Effector memory CD4-positive, alpha-beta T cell (primary cell): ENCODE data around the gene PDK1.

Experiments
- DNase-seq, 3 donors: peaks; one replicate each; pipeline ENCODE4 v3.0.0-alpha.2; 2020
- H3K27ac ChIP-seq: 2 replicates; pipeline ENCODE4 v1.7.0; 2013; ENCODE audit warnings: mild to moderate bottlenecking, low read length, moderate library complexity; ENCODE audit not compliant: insufficient read depth, poor library complexity, severe bottlenecking
- H3K27me3 ChIP-seq: replicated peaks from 2 replicates; pipeline ENCODE4 v1.7.0; 2013; ENCODE audit warnings: mild to moderate bottlenecking, low read length; ENCODE audit not compliant: insufficient read depth, control insufficient read depth, poor library complexity, severe bottlenecking
- H3K36me3 ChIP-seq: 2 replicates; pipeline ENCODE4 v1.7.0; 2013; ENCODE audit warnings: mild to moderate bottlenecking, low read length, moderate library complexity; ENCODE audit not compliant: control insufficient read depth, insufficient read depth
- H3K4me1 ChIP-seq: 2 replicates; pipeline ENCODE4 v1.7.0; 2013; ENCODE audit warnings: low read length, mild to moderate bottlenecking; ENCODE audit not compliant: control insufficient read depth, insufficient read depth, poor library complexity, severe bottlenecking
- H3K4me3 ChIP-seq: 2 replicates; pipeline ENCODE4 v1.7.0; 2013; ENCODE audit warnings: low read length, low read depth, mild to moderate bottlenecking; ENCODE audit not compliant: insufficient read depth, poor library complexity, severe bottlenecking
- H3K9me3 ChIP-seq: 2 replicates; pipeline ENCODE4 v1.7.0; 2013; ENCODE audit warnings: mild to moderate bottlenecking, low read length, moderate library complexity; ENCODE audit not compliant: control insufficient read depth

Gene PDK1

GRCh38 chr2:172629586-172629985 is 73.7 kb downstream of the PDK1 start:
- no peaks in the 10 kb centered on the region for H3K4me1 ChIP-seq
- H3K4me3 ChIP-seq = no peak overlapping the region
- no peaks in the 10 kb centered on the region for H3K36me3 ChIP-seq
- DNase-seq = no peak
- H3K9me3 ChIP-seq = no peaks in the 10 kb centered on the region
- no peak overlapping the region for H3K27ac ChIP-seq
- H3K27me3 ChIP-seq = no peaks in the 10 kb centered on the region

- no peak overlapping the region for H3K4me3 ChIP-seq
- H3K27ac ChIP-seq = no peak overlapping the region
- no peaks in the 10 kb centered on the region for H3K4me1 ChIP-seq
- DNase-seq = no peak
- no peaks in the 10 kb centered on the region for H3K9me3 ChIP-seq
- H3K36me3 ChIP-seq = no peaks in the 10 kb centered on the region
- H3K27me3 ChIP-seq = no peaks in the 10 kb centered on the region
Observed at GRCh38 chr2:172630181-172630580, 74.3 kb downstream of the PDK1 start.

- no peaks in the 10 kb centered on the region for H3K27me3 ChIP-seq
- no peaks in the 10 kb centered on the region for H3K9me3 ChIP-seq
- no peak overlapping the region for H3K27ac ChIP-seq
- no peak overlapping the region for H3K4me3 ChIP-seq
- DNase-seq = no peak
- H3K36me3 ChIP-seq = no peaks in the 10 kb centered on the region
- H3K4me1 ChIP-seq = no peaks in the 10 kb centered on the region
Observed at GRCh38 chr2:172634477-172634876, 78.6 kb downstream of the PDK1 start.

GRCh38 chr2:172635548-172635947 is 79.7 kb downstream of the PDK1 start:
- H3K36me3 ChIP-seq = no peaks in the 10 kb centered on the region
- no peak overlapping the region for H3K4me3 ChIP-seq
- no peak overlapping the region for H3K27ac ChIP-seq
- H3K4me1 ChIP-seq = no peaks in the 10 kb centered on the region
- no peaks in the 10 kb centered on the region for H3K27me3 ChIP-seq
- no peaks in the 10 kb centered on the region for H3K9me3 ChIP-seq
- no peak for DNase-seq

GRCh38 chr2:172639256-172639655 is 83.4 kb downstream of the PDK1 start:
- no peaks in the 10 kb centered on the region for H3K9me3 ChIP-seq
- H3K4me1 ChIP-seq = no peaks in the 10 kb centered on the region
- H3K36me3 ChIP-seq = no peaks in the 10 kb centered on the region
- H3K27me3 ChIP-seq = no peaks in the 10 kb centered on the region
- no peak overlapping the region for H3K4me3 ChIP-seq
- no peak overlapping the region for H3K27ac ChIP-seq
- DNase-seq = no peak

GRCh38 chr2:172639823-172640222 is 83.9 kb downstream of the PDK1 start:
- Histone ChIP-seq H3K27ac (no peak overlapping the region), H3K4me3 (no peak overlapping the region), H3K27me3 (no peaks in the 10 kb centered on the region), H3K9me3 (no peaks in the 10 kb centered on the region), H3K36me3 (no peaks in the 10 kb centered on the region), H3K4me1 (no peaks in the 10 kb centered on the region)
- DNase-seq = no peak

- Histone ChIP-seq H3K36me3 (no peaks in the 10 kb centered on the region), H3K9me3 (no peaks in the 10 kb centered on the region), H3K4me1 (no peaks in the 10 kb centered on the region), H3K4me3 (no peak overlapping the region), H3K27ac (no peak overlapping the region), H3K27me3 (no peaks in the 10 kb centered on the region)
- no peak for DNase-seq
Observed at GRCh38 chr2:172640389-172640788, 84.5 kb downstream of the PDK1 start.

GRCh38 chr2:172642301-172643020 is 86.6 kb downstream of the PDK1 start:
- Histone ChIP-seq H3K27ac (no peak overlapping the region), H3K4me1 (no peaks in the 10 kb centered on the region), H3K4me3 (no peak overlapping the region), H3K27me3 (no peaks in the 10 kb centered on the region), H3K9me3 (no peaks in the 10 kb centered on the region), H3K36me3 (no peaks in the 10 kb centered on the region)
- no peak for DNase-seq

GRCh38 chr2:172643142-172643541 is 87.3 kb downstream of the PDK1 start:
- no peaks in the 10 kb centered on the region for H3K4me1 ChIP-seq
- no peak overlapping the region for H3K27ac ChIP-seq
- H3K27me3 ChIP-seq = no peaks in the 10 kb centered on the region
- H3K4me3 ChIP-seq = no peak overlapping the region
- DNase-seq = no peak
- no peaks in the 10 kb centered on the region for H3K36me3 ChIP-seq
- no peaks in the 10 kb centered on the region for H3K9me3 ChIP-seq

GRCh38 chr2:172647439-172647838 is 91.5 kb downstream of the PDK1 start:
- no peak for DNase-seq
- no peak overlapping the region for H3K4me3 ChIP-seq
- no peak overlapping the region for H3K27ac ChIP-seq
- H3K9me3 ChIP-seq = no peaks in the 10 kb centered on the region
- no peaks in the 10 kb centered on the region for H3K27me3 ChIP-seq
- no peaks in the 10 kb centered on the region for H3K4me1 ChIP-seq
- H3K36me3 ChIP-seq = no peaks in the 10 kb centered on the region
